H4 (cell line): ENCODE measurements around the gene EHD4. TPM values are rescaled to one million over a fixed set of nuclear protein-coding genes. Genes with fewer than 3 reads are reported as not detected.
A peak's percentile ranks its signal among the peaks of the same experiment; 100 is the strongest.

Source experiments
- DNase-seq: peaks from one replicate; pipeline ENCODE4 v3.0.0-alpha.2; 2015; ENCODE audit warnings: low spot score
- total RNA-seq: library from RNA; depleted of rRNA; stranded (reverse); fragments of >200 nt; shearing (Covaris generic); gene quantifications from 2 replicates; pipeline ENCODE4 v1.2.3, GENCODE V29; 2014

EHD4 gene
- total RNA-seq, 1 experiment from 2014 or later, result 6.8 TPM

DNA sequence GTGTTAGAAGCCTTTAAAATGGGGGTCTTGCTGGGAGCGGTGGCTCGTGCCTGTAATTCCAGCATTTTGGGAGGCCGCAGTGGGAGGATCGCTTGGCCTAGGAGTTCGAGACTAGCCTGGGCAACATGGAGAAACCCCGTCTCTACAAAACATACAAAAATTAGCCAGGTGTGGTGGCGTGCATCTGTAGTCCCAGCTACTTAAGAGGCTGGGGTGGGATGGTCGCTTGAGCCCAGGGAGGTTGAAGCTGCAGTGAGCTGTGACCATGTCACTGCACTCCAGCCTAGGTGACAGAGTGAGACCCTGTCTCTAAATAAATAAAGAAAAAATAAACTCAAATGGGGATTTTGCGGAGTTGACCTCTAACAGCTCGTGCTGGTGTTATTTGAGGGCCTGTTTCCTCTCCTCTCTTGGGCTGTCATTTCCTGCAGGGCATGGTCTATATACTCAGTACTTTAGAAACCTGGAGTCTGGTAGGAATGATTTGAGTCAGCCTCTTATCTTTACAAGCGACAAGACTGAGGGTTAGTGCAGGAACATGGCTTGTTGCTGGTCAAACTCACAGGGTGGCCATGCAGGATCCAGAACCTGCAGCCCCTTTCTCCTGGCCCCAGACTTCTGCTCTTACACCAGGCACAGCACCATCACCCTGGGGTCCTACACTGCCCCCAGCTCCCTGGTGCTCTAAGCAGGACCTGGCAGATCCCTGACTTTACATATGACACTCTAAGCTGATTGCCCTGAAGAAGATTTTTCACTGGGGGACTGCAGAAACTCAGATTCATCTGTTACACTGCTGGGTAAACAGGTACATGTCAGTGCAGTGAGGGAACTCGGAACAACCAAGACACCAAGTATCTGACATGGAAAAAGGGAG is 15.1 kb downstream of the EHD4 start:
- DNase-seq, result no peak

- no peak for DNase-seq
Measured at GRCh38 chr15:41955807-41956525, 16.4 kb downstream of the EHD4 start.

GRCh38 chr15:41955100-41955499 is 17.3 kb downstream of the EHD4 start:
- DNase-seq, result no peak

DNA sequence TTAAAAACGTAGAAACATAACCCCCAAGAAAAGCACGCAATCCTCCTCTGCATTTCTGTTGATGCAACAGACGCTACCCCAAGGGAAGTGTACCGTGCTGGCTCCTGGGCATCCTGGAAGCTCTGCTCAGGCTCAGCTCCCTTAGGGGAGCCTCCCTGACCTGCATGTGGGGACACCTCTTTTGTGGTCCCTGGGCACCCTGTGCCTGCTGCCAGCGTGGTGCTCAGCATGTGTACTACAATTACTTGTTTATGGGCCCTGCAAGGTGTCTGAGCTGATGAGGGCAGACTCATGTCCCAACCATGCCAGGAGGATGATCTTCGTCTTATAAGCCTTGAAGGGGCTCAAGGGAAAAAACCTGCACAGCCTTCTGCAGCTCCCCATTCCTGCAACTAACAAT is 18.3 kb downstream of the EHD4 start:
- no peak for DNase-seq

- DNase-seq, result no peak
Measured at GRCh38 chr15:41952013-41952563, 20.3 kb downstream of the EHD4 start.

GRCh38 chr15:41951571-41951970 is 20.8 kb downstream of the EHD4 start:
- DNase-seq, result no peak

GRCh38 chr15:41950489-41950888 is 21.9 kb downstream of the EHD4 start:
- no peak for DNase-seq

DNA sequence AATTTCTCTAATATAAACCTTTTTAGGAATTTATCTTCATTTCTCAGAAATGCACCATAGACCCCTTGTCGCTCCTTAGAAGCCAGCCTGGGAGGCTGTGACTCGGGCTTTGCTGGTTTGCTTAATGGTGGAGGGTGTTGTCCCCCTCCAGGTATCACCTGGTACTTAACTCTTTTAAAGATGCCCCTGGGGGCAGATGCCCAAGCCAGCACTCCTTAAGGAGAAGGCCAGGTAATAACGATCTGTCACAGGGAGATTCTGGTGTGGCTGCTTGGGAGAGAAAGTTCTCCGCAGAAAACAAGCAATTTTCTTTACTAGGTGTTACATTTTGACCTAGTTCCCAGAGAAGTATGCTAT is 22.3 kb downstream of the EHD4 start:
- no peak for DNase-seq

DNA sequence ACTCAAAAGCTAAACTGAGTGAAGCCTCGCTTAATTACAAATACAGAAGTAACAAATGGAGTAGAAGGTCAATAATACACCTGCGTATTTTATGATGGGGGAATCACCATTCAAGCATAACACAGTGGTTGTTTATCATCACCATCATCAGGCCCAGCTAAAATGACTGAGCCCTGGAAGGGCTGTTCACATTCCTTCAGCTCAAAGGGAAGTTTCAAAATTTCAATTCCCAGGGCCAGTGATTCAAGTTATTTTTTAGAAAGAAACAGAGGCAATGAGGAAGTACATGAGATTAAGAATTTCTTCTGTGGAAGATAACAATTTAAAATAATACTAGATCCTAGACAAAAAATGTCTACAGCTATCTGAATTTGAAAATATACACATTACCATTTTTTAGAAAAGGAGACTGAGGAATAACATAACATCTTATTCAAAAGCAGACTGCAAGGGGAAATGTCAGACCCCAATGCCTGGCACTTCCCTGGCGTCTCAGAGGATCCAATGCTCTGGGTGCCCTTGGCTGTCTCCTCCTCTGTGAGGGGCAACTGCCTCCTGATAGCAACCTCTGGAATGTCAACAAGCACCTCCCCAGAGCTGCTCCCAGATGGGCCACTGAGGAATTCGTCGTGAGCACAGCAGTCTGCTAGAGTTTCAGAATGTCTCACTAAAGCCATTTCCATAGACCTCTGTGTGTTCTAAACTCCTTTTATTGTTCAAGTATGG is 22.8 kb downstream of the EHD4 start:
- no peak for DNase-seq

GRCh38 chr15:41948490-41948889 is 23.9 kb downstream of the EHD4 start:
- no peak for DNase-seq

GRCh38 chr15:41946970-41947369 is 25.4 kb downstream of the EHD4 start:
- no peak for DNase-seq

- no peak for DNase-seq
Measured at GRCh38 chr15:41945731-41946130, 26.6 kb downstream of the EHD4 start.

DNA sequence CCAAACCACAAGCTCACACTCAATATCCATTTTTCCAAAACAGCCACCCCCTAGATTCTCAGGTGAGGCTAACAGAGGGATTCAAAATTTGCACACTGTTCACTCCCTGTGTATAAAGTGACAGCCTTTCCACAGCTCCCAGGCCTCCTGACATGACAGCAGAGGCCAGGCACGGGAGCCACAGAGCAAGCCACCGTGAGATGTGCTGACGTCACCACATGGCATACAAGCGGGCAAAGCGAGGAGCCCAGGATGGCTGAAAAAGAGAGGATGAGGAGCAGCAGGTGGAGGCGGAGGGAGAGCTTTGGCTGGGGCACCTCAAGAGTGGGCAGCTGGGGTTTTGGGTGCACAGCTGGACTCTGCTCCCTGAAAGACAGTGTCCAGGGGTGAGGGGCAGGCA is 27.1 kb downstream of the EHD4 start:
- no peak for DNase-seq

DNA sequence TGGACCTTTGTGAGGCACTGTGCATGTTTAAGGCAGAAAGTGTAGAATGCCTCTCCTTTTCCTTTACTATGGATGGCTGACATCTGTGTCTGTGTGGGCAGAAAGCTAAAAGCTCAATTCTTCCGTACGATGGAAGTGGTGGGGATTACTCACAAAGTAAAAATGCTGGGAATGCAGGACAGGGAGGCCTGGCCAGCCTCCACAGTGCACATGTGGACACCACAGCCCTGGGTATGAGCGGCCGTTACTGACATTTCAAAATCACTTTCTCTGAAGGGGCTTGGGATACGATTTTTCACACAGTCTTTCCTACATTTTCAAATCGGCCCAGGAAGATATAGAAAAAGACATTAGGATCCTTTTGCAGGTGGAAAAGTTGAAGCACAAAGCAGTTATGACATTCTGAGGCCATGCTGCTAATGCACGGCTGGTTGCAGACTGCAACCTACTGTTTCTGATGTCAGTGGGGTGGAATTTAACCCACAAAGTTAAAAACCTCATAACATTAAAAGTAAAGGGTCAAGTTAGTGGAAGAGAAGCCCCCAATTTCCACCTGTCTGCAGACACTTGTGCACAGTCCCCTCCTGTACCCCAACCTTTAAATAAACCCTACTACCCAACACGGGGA is 27.9 kb downstream of the EHD4 start:
- peak; percentile 90 for DNase-seq

DNA sequence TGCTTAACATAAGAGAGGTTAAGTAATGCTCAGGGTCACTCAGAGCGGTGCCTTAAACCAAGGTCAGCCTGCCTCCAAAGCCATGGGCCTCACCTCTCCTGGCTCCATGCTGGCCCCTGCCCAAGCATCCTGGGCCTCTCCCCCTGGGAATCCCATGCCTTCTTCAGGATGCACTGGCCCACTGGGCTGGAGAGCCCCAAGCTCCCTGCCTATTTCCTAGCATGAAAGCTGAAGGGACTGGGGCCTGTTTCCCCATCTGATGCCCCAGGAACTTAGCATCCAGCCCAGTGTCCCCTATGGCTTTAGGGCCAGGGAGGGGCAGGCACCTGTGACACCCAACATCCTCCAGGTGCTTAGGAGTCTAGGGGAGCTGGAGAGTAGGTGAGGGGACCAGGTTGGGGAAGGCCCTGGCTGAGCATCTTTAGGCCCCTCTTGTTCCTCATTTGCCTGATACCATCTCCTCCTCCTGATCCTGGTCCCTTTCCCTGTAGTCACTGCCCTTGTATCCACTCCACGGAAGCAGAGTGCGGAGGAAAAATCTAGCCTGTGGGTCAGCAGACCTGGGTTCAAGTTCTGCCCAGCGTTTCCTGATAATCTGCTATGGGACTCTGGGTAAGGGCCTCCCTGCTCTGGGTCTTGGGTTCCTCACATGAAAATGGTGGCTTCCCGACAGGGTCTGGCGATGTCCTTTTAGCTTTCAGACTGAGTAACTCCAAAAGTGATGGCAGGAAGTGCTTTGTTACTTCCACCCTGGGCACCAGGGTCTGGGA is 28.6 kb downstream of the EHD4 start:
- no peak for DNase-seq

DNA sequence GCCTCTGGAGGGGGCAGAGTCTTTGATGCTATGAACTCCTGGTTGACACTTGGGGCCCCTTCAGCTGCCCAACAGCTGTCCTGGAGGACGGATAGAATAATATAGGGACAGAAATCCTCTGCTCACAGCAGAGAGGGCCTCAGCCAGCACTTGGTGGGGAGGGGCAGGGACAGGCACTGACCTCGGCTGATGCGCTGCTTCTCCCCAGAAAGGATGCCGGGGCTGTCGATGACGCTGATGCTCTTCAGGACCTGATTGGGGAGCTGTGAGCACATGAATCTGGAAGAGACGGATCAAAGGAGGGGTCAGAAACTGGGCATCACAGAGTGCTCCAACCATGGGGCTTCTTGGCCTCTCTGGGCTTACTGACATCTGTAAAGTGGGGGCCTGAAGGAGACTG is 29.5 kb downstream of the EHD4 start:
- DNase-seq, result no peak

GRCh38 chr15:41941644-41942415 is 30.5 kb downstream of the EHD4 start:
- no peak for DNase-seq

DNA sequence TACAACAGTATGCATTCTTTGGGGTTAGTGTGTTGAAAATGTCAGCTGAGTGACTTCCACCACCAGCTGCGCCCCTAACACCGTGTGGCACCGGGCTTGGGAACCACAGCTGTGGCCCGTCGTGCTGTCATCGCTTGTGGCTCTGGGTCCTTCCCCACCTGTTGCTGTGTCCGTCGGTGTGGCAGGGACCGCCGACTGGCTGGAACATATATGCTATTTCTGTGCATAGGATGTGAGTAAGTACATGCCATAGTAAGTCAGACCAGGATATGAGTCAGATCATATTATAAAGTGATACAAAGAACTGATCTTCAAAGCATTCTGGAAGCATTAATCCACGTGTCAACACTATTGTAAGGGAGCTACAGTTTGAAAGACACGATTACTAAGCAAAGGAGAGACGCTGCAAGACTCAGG is 31.9 kb downstream of the EHD4 start:
- DNase-seq, result peak; percentile 31

DNA sequence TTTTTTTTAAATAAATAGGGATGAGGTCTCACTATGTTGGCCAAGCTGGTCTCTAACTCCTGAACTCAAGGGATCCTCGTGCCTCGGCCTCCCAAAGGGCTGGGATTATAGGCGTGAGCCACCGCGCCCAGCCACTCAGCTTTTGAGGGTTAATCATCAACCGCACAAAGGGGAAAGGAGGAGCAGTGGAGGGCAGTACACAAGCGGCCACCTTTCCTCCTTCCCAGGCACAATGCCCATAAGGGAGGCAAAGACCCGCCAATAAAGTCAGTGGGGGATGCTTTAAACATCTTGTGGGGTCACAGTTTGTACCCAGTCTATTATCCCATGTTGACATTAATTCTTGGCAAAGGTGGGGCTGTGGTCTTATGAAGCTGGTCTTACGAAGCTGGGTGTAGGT is 32.4 kb downstream of the EHD4 start:
- DNase-seq, result no peak

DNA sequence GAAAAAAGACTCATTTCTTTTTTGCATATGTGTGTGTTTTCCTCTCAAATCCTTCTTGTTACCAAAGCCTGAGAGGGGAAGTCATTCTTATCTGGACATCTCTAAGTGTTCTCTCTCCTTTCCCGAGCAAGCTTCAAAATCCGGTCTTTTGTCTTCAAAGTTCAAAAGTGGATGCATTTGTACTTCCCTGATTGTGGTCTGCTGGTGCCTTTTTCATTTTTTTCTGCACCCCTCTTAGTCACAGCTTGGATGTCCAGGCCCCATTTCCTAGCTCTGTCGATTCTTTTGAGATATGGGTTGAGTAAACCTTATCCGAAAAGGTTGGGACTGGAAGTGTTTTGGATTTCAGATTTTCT is 34.8 kb downstream of the EHD4 start:
- DNase-seq, result no peak
